Fibroblast of lung (primary cell): ENCODE results near the gene APOL3. TPM values are rescaled to one million over a fixed set of nuclear protein-coding genes. Genes with fewer than 3 reads are reported as not detected.

ENCODE experiments used
- DNase-seq, 2 donors: peaks; one replicate each; pipeline versions ENCODE4 v3.0.0 to v3.0.0-alpha.2; 2010; ENCODE audit warnings: low read depth in 2 of 2
- H2AFZ ChIP-seq: 2 replicates; pipeline ENCODE4 v1.5.1; 2012; ENCODE audit warnings: low read length, control low read depth, inconsistent platforms
- H3K27ac ChIP-seq: 2 replicates; pipeline ENCODE4 v1.5.1; 2011; ENCODE audit warnings: low read length, control low read depth; ENCODE audit not compliant: insufficient read depth
- H3K27me3 ChIP-seq: 2 replicates; pipeline ENCODE4 v1.5.1; 2011; ENCODE audit warnings: mild to moderate bottlenecking, low read length; ENCODE audit not compliant: control insufficient read depth, insufficient read depth
- H3K36me3 ChIP-seq: 2 replicates; pipeline ENCODE4 v1.5.1; 2011; ENCODE audit warnings: low read length; ENCODE audit not compliant: control insufficient read depth, insufficient read depth
- H3K4me1 ChIP-seq: 2 replicates; pipeline ENCODE4 v1.5.1; 2011; ENCODE audit warnings: low read length; ENCODE audit not compliant: control insufficient read depth, insufficient read depth; ENCODE audit errors: extremely low read depth
- H3K4me2 ChIP-seq: 2 replicates; pipeline ENCODE4 v1.5.1; 2011; ENCODE audit warnings: low read length, control low read depth; ENCODE audit not compliant: insufficient read depth; ENCODE audit errors: extremely low read depth
- H3K4me3 ChIP-seq, 4 experiments: fragments of 200-600 bp in 1 of 4; sonication (generic) in 1 of 4; replicated peaks in 1 of 4; 2 replicates each; pipeline ENCODE4 v1.5.1; 2011 to 2016; ENCODE audit warnings: low read length in 4 of 4, low read depth in 3 of 4, mild to moderate bottlenecking in 3 of 4, control low read depth in 2 of 4, inconsistent platforms in 1 of 4, mixed read lengths in 1 of 4; ENCODE audit not compliant: insufficient read depth in 1 of 4; ENCODE audit errors: control extremely low read depth in 1 of 4
- H3K79me2 ChIP-seq: 2 replicates; pipeline ENCODE4 v1.5.1; 2012; ENCODE audit warnings: mild to moderate bottlenecking, low read length, inconsistent platforms; ENCODE audit not compliant: control insufficient read depth, insufficient read depth
- H3K9ac ChIP-seq: 2 replicates; pipeline ENCODE4 v1.5.1; 2011; ENCODE audit warnings: mild to moderate bottlenecking, low read length, control low read depth; ENCODE audit not compliant: insufficient read depth
- H3K9me3 ChIP-seq: 2 replicates; pipeline ENCODE4 v1.5.1; 2012; ENCODE audit warnings: low read depth, low read length; ENCODE audit not compliant: control insufficient read depth, insufficient read depth
- H4K20me1 ChIP-seq: 2 replicates; pipeline ENCODE4 v1.5.1; 2011; ENCODE audit warnings: low read length; ENCODE audit not compliant: control insufficient read depth, insufficient read depth; ENCODE audit errors: extremely low read depth
- CTCF ChIP-seq, 2 donors: IDR thresholded peaks in 1 of 2; conservative IDR thresholded peaks in 1 of 2; 1 replicate in 1 of 2; 2 replicates in 1 of 2; pipeline ENCODE4 v1.5.1; 2011 to 2012; ENCODE audit warnings: low read length in 2 of 2, control low read depth in 1 of 2, inconsistent platforms in 1 of 2, low read depth in 1 of 2, mild to moderate bottlenecking in 1 of 2
- EZH2 ChIP-seq: IDR thresholded peaks from 2 replicates; pipeline ENCODE4 v1.5.1; 2012; ENCODE audit warnings: low read length, control low read depth, mild to moderate bottlenecking; ENCODE audit errors: missing control alignments
- polyA plus RNA-seq, 2 donors: library from polyadenylated mRNA; depleted of rRNA in 1 of 2; stranded (reverse) in 1 of 2; unstranded in 1 of 2; fragments of >200 nt; gene quantifications; 2 replicates each; pipeline ENCODE4 v1.2.1, GENCODE V29; 2011 to 2012; ENCODE audit warnings: missing spikeins in 1 of 2
- total RNA-seq: library from RNA; depleted of rRNA; stranded (reverse); fragments of >200 nt; gene quantifications from 2 replicates; pipeline ENCODE4 v1.2.1, GENCODE V29; 2014

Gene APOL3
- total and polyA plus RNA-seq, 2 donors (not counting 1 experiment from before 2014, with no cell fraction given), result 22.5 to 42.3 TPM

GRCh38 chr22:36196254-36197064, 35.9 kb upstream of the APOL3 start:
- H2AFZ ChIP-seq, result no peak overlapping the region
- DNase-seq, result no peak
- H3K9ac ChIP-seq, result no peak overlapping the region
- no peak overlapping the region for H3K4me3 ChIP-seq
- H3K27ac ChIP-seq, result no peak overlapping the region
- no peaks in the 10 kb centered on the region for H3K79me2 ChIP-seq
- peaks cover 7% of the 10 kb centered on the region for H3K4me1 ChIP-seq
- no peaks in the 10 kb centered on the region for H3K36me3 ChIP-seq
- H3K4me2 ChIP-seq, result no peak overlapping the region
- no peaks in the 10 kb centered on the region for H3K27me3 ChIP-seq
- no peak for TF ChIP-seq EZH2
- no peak for TF ChIP-seq CTCF (conservative IDR thresholded peaks at IDR 0.05 in 1 of 2, IDR thresholded peaks at IDR 0.05 in 1 of 2; ENCODE audit: low read depth in 1 of 2, low read length in 2 of 2)
- no peaks in the 10 kb centered on the region for H4K20me1 ChIP-seq
- H3K9me3 ChIP-seq, result no peaks in the 10 kb centered on the region

- H3K36me3 ChIP-seq, result no peaks in the 10 kb centered on the region
- no peak overlapping the region for H3K4me2 ChIP-seq
- H4K20me1 ChIP-seq, result no peaks in the 10 kb centered on the region
- TF ChIP-seq EZH2 (no peak), CTCF (conservative IDR thresholded peaks at IDR 0.05 in 1 of 2, IDR thresholded peaks at IDR 0.05 in 1 of 2; ENCODE audit: low read depth in 1 of 2, low read length in 2 of 2) (peak; percentile 79 to 89)
- H3K4me3 ChIP-seq, result no peak overlapping the region
- peaks cover 9% of the 10 kb centered on the region for H3K4me1 ChIP-seq
- no peak overlapping the region for H2AFZ ChIP-seq
- DNase-seq, result peak; percentile 65 to 83
- no peaks in the 10 kb centered on the region for H3K9me3 ChIP-seq
- no peaks in the 10 kb centered on the region for H3K79me2 ChIP-seq
- H3K9ac ChIP-seq, result no peak overlapping the region
- H3K27me3 ChIP-seq, result no peaks in the 10 kb centered on the region
- no peak overlapping the region for H3K27ac ChIP-seq
Observed at GRCh38 chr22:36194971-36195370, 34.4 kb upstream of the APOL3 start.

DNA sequence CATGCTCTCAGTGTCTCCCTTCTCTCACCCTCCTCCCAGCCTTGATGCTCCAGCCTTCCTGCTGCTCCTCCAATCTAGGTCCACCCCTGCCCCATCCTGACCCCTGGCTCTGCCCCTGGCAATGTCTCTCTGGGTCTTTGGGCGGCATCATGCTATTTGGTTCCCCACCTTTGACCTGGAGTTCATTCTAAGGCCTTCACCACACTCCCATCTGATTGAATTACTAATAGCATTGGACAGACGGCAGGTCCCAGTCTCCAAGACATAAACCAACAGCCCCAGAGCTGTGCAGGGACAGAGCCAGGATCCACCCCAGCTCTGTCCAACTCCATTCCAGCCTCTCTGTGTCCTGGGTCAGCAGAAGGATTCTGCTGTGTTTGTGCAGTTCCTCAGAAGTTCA, 33.8 kb upstream of the APOL3 start:
- no peak for DNase-seq
- Histone ChIP-seq H3K9ac (no peak overlapping the region), H4K20me1 (no peaks in the 10 kb centered on the region), H3K36me3 (no peaks in the 10 kb centered on the region), H3K27ac (no peak overlapping the region), H3K27me3 (no peaks in the 10 kb centered on the region), H3K4me3 (no peak overlapping the region), H3K4me2 (no peak overlapping the region), H2AFZ (no peak overlapping the region), H3K9me3 (no peaks in the 10 kb centered on the region), H3K79me2 (no peaks in the 10 kb centered on the region), H3K4me1 (peaks cover 9% of the 10 kb centered on the region)
- TF ChIP-seq EZH2, result no peak
- no peak for TF ChIP-seq CTCF (conservative IDR thresholded peaks at IDR 0.05 in 1 of 2, IDR thresholded peaks at IDR 0.05 in 1 of 2; ENCODE audit: low read depth in 1 of 2, low read length in 2 of 2)
